ENCODE measurements around the gene CDH3. TPM values are rescaled to one million over a fixed set of nuclear protein-coding genes. Genes with fewer than 3 reads are reported as not detected.
A peak's percentile ranks its signal among the peaks of the same experiment; 100 is the strongest.

Gene CDH3
- total and polyA plus RNA-seq, 2 experiments from 2014 or later, result 78.0 to 210 TPM

DNA sequence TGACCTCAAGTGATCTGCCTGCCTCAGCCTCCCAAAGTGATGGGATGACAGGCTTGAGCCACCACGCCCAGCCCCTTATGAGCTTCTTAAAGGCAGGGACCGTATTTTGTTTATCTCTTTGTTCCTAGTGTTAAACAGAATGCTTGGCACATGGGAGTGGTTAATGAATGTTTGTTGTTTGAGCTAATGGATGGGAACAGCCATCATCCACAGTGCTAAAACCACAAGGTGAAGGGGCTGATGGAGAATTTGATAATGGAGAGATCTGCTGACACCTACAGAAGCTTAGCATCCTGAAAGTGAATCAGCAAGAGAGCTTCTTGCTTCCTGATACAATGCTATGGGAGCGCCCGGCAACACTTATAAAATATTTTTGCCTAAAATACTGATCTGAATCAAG, 83.4 kb downstream of the CDH3 start (continued):
- TF ChIP-seq, protein P1, sequence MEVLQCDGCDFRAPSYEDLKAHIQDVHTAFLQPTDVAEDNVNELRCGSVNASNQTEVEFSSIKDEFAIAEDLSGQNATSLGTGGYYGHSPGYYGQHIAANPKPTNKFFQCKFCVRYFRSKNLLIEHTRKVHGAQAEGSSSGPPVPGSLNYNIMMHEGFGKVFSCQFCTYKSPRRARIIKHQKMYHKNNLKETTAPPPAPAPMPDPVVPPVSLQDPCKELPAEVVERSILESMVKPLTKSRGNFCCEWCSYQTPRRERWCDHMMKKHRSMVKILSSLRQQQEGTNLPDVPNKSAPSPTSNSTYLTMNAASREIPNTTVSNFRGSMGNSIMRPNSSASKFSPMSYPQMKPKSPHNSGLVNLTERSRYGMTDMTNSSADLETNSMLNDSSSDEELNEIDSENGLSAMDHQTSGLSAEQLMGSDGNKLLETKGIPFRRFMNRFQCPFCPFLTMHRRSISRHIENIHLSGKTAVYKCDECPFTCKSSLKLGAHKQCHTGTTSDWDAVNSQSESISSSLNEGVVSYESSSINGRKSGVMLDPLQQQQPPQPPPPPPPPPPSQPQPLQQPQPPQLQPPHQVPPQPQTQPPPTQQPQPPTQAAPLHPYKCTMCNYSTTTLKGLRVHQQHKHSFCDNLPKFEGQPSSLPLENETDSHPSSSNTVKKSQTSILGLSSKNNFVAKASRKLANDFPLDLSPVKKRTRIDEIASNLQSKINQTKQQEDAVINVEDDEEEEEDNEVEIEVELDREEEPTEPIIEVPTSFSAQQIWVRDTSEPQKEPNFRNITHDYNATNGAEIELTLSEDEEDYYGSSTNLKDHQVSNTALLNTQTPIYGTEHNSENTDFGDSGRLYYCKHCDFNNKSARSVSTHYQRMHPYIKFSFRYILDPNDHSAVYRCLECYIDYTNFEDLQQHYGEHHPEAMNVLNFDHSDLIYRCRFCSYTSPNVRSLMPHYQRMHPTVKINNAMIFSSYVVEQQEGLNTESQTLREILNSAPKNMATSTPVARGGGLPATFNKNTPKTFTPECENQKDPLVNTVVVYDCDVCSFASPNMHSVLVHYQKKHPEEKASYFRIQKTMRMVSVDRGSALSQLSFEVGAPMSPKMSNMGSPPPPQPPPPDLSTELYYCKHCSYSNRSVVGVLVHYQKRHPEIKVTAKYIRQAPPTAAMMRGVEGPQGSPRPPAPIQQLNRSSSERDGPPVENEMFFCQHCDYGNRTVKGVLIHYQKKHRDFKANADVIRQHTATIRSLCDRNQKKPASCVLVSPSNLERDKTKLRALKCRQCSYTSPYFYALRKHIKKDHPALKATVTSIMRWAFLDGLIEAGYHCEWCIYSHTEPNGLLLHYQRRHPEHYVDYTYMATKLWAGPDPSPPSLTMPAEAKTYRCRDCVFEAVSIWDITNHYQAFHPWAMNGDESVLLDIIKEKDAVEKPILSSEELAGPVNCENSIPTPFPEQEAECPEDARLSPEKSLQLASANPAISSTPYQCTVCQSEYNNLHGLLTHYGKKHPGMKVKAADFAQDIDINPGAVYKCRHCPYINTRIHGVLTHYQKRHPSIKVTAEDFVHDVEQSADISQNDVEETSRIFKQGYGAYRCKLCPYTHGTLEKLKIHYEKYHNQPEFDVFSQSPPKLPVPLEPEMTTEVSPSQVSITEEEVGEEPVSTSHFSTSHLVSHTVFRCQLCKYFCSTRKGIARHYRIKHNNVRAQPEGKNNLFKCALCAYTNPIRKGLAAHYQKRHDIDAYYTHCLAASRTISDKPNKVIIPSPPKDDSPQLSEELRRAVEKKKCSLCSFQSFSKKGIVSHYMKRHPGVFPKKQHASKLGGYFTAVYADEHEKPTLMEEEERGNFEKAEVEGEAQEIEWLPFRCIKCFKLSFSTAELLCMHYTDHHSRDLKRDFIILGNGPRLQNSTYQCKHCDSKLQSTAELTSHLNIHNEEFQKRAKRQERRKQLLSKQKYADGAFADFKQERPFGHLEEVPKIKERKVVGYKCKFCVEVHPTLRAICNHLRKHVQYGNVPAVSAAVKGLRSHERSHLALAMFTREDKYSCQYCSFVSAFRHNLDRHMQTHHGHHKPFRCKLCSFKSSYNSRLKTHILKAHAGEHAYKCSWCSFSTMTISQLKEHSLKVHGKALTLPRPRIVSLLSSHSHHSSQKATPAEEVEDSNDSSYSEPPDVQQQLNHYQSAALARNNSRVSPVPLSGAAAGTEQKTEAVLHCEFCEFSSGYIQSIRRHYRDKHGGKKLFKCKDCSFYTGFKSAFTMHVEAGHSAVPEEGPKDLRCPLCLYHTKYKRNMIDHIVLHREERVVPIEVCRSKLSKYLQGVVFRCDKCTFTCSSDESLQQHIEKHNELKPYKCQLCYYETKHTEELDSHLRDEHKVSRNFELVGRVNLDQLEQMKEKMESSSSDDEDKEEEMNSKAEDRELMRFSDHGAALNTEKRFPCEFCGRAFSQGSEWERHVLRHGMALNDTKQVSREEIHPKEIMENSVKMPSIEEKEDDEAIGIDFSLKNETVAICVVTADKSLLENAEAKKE (CRISPR knock-in tag; IDR thresholded peaks at IDR 0.05), result no peak

DNA sequence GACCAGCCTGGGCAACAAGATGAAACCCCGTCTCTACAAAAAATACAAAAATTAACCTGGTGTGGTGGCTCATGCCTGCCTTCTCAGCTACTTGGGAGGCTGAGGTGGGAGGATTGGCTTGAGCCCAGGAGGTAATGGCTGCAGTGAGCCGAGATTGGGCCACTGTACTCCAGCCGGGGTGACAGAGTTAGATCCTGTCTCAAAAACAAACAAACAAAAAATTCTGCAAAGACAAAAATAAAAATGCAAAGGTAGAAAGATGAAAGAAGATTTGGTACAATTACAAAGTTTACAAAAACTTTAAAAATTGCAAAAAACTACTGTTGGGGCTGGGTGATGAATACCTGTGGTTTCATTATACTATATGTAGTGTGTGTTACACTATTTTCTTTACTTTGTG, 86.5 kb downstream of the CDH3 start:
- H3K27me3 Mint-ChIP-seq (ENCODE audit: insufficient read depth, low read depth, poor library complexity), result peaks cover 1% of the 10 kb centered on the region
- Histone ChIP-seq H2AFZ (no peak overlapping the region), H3K4me3 (no peak overlapping the region), H3K4me1 (ENCODE audit: insufficient read depth) (peaks cover 22% of the 10 kb centered on the region), H3F3A (replicated peaks; ENCODE audit: low read depth) (peaks cover 10% of the 10 kb centered on the region), H3K27ac (ENCODE audit: low read depth) (peak overlapping the region; percentile 89; the same call in 1 of the 2 replicates), H3K27me3 (ENCODE audit: insufficient read depth) (no peaks in the 10 kb centered on the region), H4K20me1 (replicated peaks; ENCODE audit: insufficient read depth) (no peaks in the 10 kb centered on the region), H3K79me2 (replicated peaks; ENCODE audit: insufficient read depth) (no peaks in the 10 kb centered on the region), H3K36me3 (ENCODE audit: insufficient read depth) (no peaks in the 10 kb centered on the region), H3K4me2 (no peak overlapping the region), H3K9me2 (ENCODE audit: insufficient read depth) (no peaks in the 10 kb centered on the region)
- peaks cover 25% of the 10 kb centered on the region for H3K4me1 Mint-ChIP-seq
- H3K27ac Mint-ChIP-seq, result no peak overlapping the region
- ATAC-seq, result no peak
- no peaks in the 10 kb centered on the region; the same call in 2 of the 3 replicates for H3K36me3 Mint-ChIP-seq (ENCODE audit: low read depth)
- H3K4me3 Mint-ChIP-seq, result no peak overlapping the region
- DNase-seq (ENCODE audit: low spot score), result no peak
- no peaks in the 10 kb centered on the region; the same call in 2 of the 3 replicates for H3K9me3 Mint-ChIP-seq
- TF ChIP-seq EZH2phosphoT487 (IDR thresholded peaks at IDR 0.05; ENCODE audit: unreplicated experiment), result no peak
- TF ChIP-seq, protein P2, sequence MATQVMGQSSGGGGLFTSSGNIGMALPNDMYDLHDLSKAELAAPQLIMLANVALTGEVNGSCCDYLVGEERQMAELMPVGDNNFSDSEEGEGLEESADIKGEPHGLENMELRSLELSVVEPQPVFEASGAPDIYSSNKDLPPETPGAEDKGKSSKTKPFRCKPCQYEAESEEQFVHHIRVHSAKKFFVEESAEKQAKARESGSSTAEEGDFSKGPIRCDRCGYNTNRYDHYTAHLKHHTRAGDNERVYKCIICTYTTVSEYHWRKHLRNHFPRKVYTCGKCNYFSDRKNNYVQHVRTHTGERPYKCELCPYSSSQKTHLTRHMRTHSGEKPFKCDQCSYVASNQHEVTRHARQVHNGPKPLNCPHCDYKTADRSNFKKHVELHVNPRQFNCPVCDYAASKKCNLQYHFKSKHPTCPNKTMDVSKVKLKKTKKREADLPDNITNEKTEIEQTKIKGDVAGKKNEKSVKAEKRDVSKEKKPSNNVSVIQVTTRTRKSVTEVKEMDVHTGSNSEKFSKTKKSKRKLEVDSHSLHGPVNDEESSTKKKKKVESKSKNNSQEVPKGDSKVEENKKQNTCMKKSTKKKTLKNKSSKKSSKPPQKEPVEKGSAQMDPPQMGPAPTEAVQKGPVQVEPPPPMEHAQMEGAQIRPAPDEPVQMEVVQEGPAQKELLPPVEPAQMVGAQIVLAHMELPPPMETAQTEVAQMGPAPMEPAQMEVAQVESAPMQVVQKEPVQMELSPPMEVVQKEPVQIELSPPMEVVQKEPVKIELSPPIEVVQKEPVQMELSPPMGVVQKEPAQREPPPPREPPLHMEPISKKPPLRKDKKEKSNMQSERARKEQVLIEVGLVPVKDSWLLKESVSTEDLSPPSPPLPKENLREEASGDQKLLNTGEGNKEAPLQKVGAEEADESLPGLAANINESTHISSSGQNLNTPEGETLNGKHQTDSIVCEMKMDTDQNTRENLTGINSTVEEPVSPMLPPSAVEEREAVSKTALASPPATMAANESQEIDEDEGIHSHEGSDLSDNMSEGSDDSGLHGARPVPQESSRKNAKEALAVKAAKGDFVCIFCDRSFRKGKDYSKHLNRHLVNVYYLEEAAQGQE (IDR thresholded peaks at IDR 0.05; ENCODE audit: unreplicated experiment), result no peak
- no peak for TF ChIP-seq ZNF114 (CRISPR knock-in tag; IDR thresholded peaks at IDR 0.05)
- TF ChIP-seq, protein P1 (CRISPR knock-in tag; IDR thresholded peaks at IDR 0.05), result no peak
- TF ChIP-seq ZNF331 (CRISPR knock-in tag; IDR thresholded peaks at IDR 0.05; ENCODE audit: low read depth), result no peak
- no peak for TF ChIP-seq POLR2AphosphoS5 (IDR thresholded peaks at IDR 0.05; ENCODE audit: low read depth)

Measured in GM23338 (cell line).